Stomach (tissue), 9 donors: ENCODE results near the gene CFAP70. TPM values are rescaled to one million over a fixed set of nuclear protein-coding genes. Genes with fewer than 3 reads are reported as not detected.
"Not testable (repeated sequence)": the region's sequence is repeated elsewhere in the genome, so short reads cannot be mapped to it uniquely, and the experiment has no call there.

Source experiments
- DNase-seq, 2 donors: peaks; one replicate each; pipeline versions ENCODE4 v3.0.0 to v3.0.0-alpha.2; 2013 to 2019
- H3K27ac ChIP-seq, 5 donors: fragments of 200-600 bp in 4 of 5; sonication (generic) in 4 of 5; one replicate each; pipeline ENCODE4 v1.5.1; 2013 to 2019; ENCODE audit warnings: mild to moderate bottlenecking in 1 of 5, moderate library complexity in 1 of 5
- H3K27me3 ChIP-seq, 3 donors: fragments of 200-600 bp; sonication (generic); one replicate each; pipeline ENCODE4 v1.5.1; 2017 to 2019; ENCODE audit warnings: mixed run types in 1 of 3
- H3K36me3 ChIP-seq, 4 donors: fragments of 200-600 bp; sonication (generic); 1 replicate in 3 of 4; 2 replicates in 1 of 4; pipeline ENCODE4 v1.5.1; 2016 to 2019
- H3K4me1 ChIP-seq, 4 donors: fragments of 200-600 bp; sonication (generic); one replicate each; pipeline ENCODE4 v1.5.1; 2016 to 2019
- H3K4me3 ChIP-seq, 4 donors: fragments of 200-600 bp; sonication (generic) in 3 of 4; one replicate each; pipeline ENCODE4 v1.5.1; 2016 to 2019; ENCODE audit warnings: mild to moderate bottlenecking in 1 of 4
- H3K9me3 ChIP-seq, 4 donors: fragments of 200-600 bp; sonication (generic); one replicate each; pipeline ENCODE4 v1.5.1; 2016 to 2019
- EP300 ChIP-seq: sonication (generic); formaldehyde crosslinking; IDR thresholded peaks from one replicate; pipeline ENCODE4 v1.6.1; 2017; ENCODE audit warnings: antibody characterized with exemption
- POLR2A ChIP-seq, 4 donors: fragments of 450-650 bp; IDR thresholded peaks; one replicate each; pipeline ENCODE4 v1.6.1; 2016; ENCODE audit warnings: antibody characterized with exemption in 4 of 4, control low read depth in 2 of 4, mild to moderate bottlenecking in 1 of 4, moderate library complexity in 1 of 4
- POLR2AphosphoS5 ChIP-seq, 3 donors: sonication (generic); formaldehyde crosslinking; IDR thresholded peaks; one replicate each; pipeline ENCODE4 v1.6.1; 2016; ENCODE audit warnings: antibody characterized with exemption in 3 of 3
- WGBS, 5 donors: extraction: QIAGEN DNeasy Blood & Tissue Kit in 3 of 5; methylation state at CpG; one replicate each; pipeline versions ENCODE4 v1.1.5 to v1.1.7; 2013 to 2018; 5-methylcytosine and 5-hydroxymethylcytosine counted together
- intact Hi-C: fragments of 100-400 bp; cut with DNase I; formaldehyde crosslinking; loops from one replicate; pipeline ENCODE4 v1.15.1; 2023; ENCODE audit warnings: low total_unique reads
- polyA plus RNA-seq, 3 donors: library from polyadenylated mRNA; stranded (reverse); fragments of 200-250 nt; gene quantifications; one replicate each; pipeline ENCODE4 v1.2.3, GENCODE V29; 2013
- total RNA-seq, 5 donors: library from RNA; depleted of rRNA; stranded (reverse); fragments of >200 nt; gene quantifications; one replicate each; pipeline versions ENCODE4 v1.1.0 to v1.2.3, GENCODE V29; 2014 to 2016
- TF ChIP-seq, protein P1 (sequence below), 7 experiments: fragments of 450-650 bp in 4 of 7; fragments of 200-600 bp in 3 of 7; sonication (generic) in 3 of 7; IDR thresholded peaks; one replicate each; pipeline ENCODE4 v1.5.1; 2016 to 2019; ENCODE audit warnings: antibody characterized with exemption in 7 of 7, control low read depth in 2 of 7, mild to moderate bottlenecking in 1 of 7
- donor health status: healthy with polysubstance abuse.
- donor health status: Bipolar disorder and iron deficiency.
- donor health status: healthy.

The CFAP70 gene
- total and polyA plus RNA-seq, 8 donors: 0.29 to 9.0 (median 2.0) TPM

DNA sequence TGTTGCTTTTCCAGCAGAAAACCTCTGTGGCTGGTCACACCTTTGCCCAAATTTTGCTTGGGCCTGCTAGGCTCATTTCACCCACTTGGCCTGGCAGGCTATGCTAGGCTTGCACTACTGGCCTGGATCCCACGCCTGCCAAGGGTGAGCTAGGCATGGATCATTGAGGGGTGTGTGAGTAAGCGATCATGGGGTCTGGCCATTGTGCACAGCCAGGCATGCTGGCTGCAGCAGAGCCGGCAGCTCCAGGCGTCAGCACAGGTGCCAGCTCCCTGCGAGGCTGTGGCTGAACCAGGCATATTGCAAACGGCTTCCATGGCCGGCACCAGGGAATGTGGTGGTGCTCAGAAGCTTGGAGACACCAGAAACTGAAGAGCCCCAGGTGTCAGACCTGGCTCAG is 19.2 kb downstream of the CFAP70 start:
- TF ChIP-seq POLR2A (IDR thresholded peaks at IDR 0.05): no peak
- TF ChIP-seq EP300: no peak
- TF ChIP-seq, protein P1, sequence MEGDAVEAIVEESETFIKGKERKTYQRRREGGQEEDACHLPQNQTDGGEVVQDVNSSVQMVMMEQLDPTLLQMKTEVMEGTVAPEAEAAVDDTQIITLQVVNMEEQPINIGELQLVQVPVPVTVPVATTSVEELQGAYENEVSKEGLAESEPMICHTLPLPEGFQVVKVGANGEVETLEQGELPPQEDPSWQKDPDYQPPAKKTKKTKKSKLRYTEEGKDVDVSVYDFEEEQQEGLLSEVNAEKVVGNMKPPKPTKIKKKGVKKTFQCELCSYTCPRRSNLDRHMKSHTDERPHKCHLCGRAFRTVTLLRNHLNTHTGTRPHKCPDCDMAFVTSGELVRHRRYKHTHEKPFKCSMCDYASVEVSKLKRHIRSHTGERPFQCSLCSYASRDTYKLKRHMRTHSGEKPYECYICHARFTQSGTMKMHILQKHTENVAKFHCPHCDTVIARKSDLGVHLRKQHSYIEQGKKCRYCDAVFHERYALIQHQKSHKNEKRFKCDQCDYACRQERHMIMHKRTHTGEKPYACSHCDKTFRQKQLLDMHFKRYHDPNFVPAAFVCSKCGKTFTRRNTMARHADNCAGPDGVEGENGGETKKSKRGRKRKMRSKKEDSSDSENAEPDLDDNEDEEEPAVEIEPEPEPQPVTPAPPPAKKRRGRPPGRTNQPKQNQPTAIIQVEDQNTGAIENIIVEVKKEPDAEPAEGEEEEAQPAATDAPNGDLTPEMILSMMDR (IDR thresholded peaks at IDR 0.05): no peak
- TF ChIP-seq POLR2AphosphoS5 (IDR thresholded peaks at IDR 0.05): no peak
- no peaks in the 10 kb centered on the region for H3K9me3 ChIP-seq
- 83 to 94% (median 87%) methylated on average over 5 to 7 of the region's 7 CpGs for WGBS, 5 donors
- intact Hi-C loops: no loop called here
- peaks cover 0 to 13% (median 4%) of the 10 kb centered on the region in 4 donors for H3K36me3 ChIP-seq
- no peak for DNase-seq
- H3K27me3 ChIP-seq: no peaks in the 10 kb centered on the region
- no peak overlapping the region for H3K4me3 ChIP-seq
- H3K4me1 ChIP-seq: no peaks in the 10 kb centered on the region
- no peak overlapping the region for H3K27ac ChIP-seq

DNA sequence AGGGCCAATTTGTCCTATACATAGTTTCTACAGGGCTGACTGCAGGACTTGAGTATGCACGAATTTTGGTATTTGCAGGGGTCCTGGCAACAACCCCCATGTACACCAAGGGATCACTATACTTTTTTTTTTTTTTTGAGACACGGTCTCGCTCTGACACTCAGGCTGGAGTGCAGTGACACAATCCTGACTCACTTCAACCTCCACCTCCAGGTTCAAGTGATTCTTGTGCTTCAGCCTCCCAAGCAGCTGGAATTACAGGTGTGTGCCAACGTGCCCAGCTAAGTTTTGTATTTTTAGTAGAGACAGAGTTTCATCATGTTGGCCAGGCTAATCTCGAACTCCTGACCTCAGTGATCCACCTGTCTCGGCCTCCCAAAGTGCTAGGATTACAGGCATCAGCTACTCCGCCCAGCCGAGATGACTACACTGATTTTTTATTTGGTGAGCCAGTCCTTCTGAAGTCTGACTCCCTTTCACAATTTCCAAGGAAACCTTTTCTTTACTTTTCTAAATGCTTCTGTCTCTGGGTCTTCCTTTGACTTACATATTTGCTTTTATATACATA is 19.8 kb downstream of the CFAP70 start:
- Histone ChIP-seq H3K4me3 (no peak overlapping the region), H3K9me3 (no peaks in the 10 kb centered on the region), H3K27ac (no peak overlapping the region), H3K36me3 (peaks cover 0 to 17% (median 4%) of the 10 kb centered on the region in 4 donors), H3K4me1 (no peaks in the 10 kb centered on the region), H3K27me3 (no peaks in the 10 kb centered on the region)
- TF ChIP-seq, protein P1 (IDR thresholded peaks at IDR 0.05): no peak
- TF ChIP-seq POLR2A (IDR thresholded peaks at IDR 0.05) (no peak), EP300 (no peak), POLR2AphosphoS5 (IDR thresholded peaks at IDR 0.05) (no peak)
- DNase-seq: no peak
- intact Hi-C loops: no loop called here
- 85 to 93% (median 91%) methylated on average over 8 of the region's 8 CpGs for WGBS, 5 donors

DNA sequence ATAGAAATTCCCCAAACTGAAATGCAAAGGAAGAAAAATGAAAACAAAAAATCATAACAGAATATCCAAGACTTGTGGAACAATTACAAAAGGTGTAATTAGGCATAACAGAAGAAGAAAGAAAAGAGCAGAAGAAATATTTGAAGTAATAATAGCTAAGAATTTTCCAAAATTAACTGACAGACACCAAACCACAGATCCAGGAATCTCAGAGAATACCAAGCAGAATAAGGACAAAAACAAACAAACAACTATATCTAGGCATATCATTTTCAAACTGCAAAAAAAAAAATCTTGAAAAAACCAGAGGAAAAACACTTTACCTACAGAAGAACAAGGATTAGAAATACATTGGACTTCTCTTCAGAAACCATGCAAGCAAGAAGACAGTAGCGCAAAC is 25.5 kb downstream of the CFAP70 start:
- Histone ChIP-seq H3K4me1 (no peaks in the 10 kb centered on the region), H3K9me3 (no peaks in the 10 kb centered on the region), H3K4me3 (no peak overlapping the region), H3K36me3 (peaks cover 0 to 5% (median 0%) of the 10 kb centered on the region in 4 donors), H3K27me3 (no peaks in the 10 kb centered on the region), H3K27ac (no peak overlapping the region)
- 88 to 98% (median 97%) methylated on average over 1 of the region's 1 CpG for WGBS, 5 donors
- intact Hi-C loops: no loop called here
- DNase-seq: no peak
- TF ChIP-seq, protein P1 (IDR thresholded peaks at IDR 0.05): no peak
- TF ChIP-seq POLR2A (IDR thresholded peaks at IDR 0.05): no peak

DNA sequence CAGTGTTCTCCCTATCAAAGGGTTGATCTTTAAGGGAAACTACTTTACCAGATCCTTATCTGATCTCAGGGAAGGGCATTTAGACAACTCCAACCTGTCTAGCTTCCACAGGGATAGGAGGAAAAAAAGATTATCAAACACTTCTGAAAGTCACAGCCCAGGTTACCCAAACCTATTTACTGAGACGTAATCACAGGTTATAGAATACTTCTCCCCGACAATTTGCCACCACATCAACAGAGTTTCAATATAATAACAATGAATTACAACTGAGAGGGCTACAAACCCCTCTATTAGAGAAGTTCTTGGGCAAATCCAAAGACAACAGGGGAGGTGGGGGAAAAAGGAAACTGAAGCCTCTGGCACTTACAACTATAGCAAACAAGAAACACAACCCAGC is 26.3 kb downstream of the CFAP70 start:
- Histone ChIP-seq H3K4me1 (no peaks in the 10 kb centered on the region), H3K4me3 (no peak overlapping the region), H3K36me3 (peaks cover 0 to 5% (median 0%) of the 10 kb centered on the region in 4 donors), H3K27me3 (no peaks in the 10 kb centered on the region), H3K27ac (no peak overlapping the region), H3K9me3 (no peaks in the 10 kb centered on the region)
- TF ChIP-seq POLR2AphosphoS5 (IDR thresholded peaks at IDR 0.05) (no peak), POLR2A (IDR thresholded peaks at IDR 0.05) (no peak), EP300 (no peak)
- TF ChIP-seq, protein P1 (IDR thresholded peaks at IDR 0.05): no peak
- WGBS, 5 donors: 66 to 89% (median 86%) methylated on average over 2 of the region's 2 CpGs
- DNase-seq: no peak
- intact Hi-C loops: no loop called here

DNA sequence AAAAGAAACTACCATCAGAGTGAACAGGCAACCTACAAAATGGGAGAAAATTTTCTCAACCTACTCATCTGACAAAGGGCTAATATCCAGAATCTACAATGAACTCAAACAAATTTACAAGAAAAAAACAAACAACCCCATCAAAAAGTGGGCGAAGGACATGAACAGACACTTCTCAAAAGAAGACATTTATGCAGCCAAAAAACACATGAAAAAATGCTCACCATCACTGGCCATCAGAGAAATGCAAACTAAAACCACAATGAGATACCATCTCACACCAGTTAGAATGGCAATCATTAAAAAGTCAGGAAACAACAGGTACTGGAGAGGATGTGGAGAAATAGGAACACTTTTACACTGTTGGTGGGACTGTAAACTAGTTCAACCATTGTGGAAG is 30.1 kb downstream of the CFAP70 start:
- DNase-seq, intact Hi-C loops, H3K4me3 ChIP-seq, H3K4me1 ChIP-seq, H3K27ac ChIP-seq, H3K9me3 ChIP-seq, H3K36me3 ChIP-seq, H3K27me3 ChIP-seq: not testable (repeated sequence)
- WGBS, 5 donors: 86% methylated on average over 1 of the region's 1 CpG; no CpG with 5 or more reads in 4 of the 5 donors

DNA sequence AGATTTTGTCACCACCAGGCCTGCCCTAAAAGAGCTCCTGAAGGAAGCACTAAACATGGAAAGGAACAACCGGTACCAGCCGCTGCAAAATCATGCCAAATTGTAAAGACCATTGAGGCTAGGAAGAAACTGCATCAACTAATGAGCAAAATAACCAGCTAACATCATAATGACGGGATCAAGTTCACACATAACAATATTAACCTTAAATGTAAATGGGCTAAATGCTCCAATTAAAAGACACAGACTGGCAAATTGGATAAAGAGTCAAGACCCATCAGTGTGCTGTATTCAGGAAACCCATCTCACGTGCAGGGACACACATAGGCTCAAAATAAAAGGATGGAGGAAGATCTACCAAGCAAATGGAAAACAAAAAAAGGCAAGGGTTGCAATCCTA is 33.4 kb downstream of the CFAP70 start:
- H3K36me3 ChIP-seq, H3K27ac ChIP-seq, DNase-seq, H3K4me3 ChIP-seq, H3K4me1 ChIP-seq, intact Hi-C loops, H3K9me3 ChIP-seq, H3K27me3 ChIP-seq: not testable (repeated sequence)
- 51 to 86% (median 76%) methylated on average over 1 to 4 of the region's 4 CpGs for WGBS, 5 donors

DNA sequence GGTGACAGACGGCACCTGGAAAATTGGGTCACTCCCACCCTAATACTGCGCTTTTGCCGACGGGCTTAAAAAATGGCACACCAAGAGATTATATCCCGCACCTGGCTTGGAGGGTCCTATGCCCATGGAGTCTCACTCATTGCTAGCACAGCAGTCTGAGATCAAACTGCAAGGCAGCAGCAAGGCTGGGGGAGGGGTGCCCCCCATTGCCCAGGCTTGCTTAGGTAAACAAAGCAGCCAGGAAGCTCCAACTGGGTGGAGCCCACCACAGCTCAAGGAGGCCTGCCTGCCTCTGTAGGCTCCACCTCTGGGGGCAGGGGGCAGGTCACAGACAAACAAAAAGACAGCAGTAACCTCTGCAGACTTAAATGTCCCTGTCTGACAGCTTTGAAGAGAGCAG is 35.1 kb downstream of the CFAP70 start:
- WGBS, 5 donors: 90 to 99% (median 98%) methylated on average over 5 of the region's 5 CpGs
- H3K27me3 ChIP-seq, H3K4me3 ChIP-seq, intact Hi-C loops, DNase-seq, H3K27ac ChIP-seq, H3K36me3 ChIP-seq, H3K4me1 ChIP-seq: not testable (repeated sequence)
- H3K9me3 ChIP-seq: peaks cover 0 to 10% (median 4%) of the 10 kb centered on the region in 4 donors
